Small intestine (tissue), 7 donors: Measurements from ENCODE around the gene GRAMD1B. TPM values are rescaled to one million over a fixed set of nuclear protein-coding genes. Genes with fewer than 3 reads are reported as not detected.
A peak's percentile ranks its signal among the peaks of the same experiment; 100 is the strongest.
"Not testable (repeated sequence)": the region's sequence is repeated elsewhere in the genome, so short reads cannot be mapped to it uniquely, and the experiment has no call there.

Source experiments
- DNase-seq, 2 donors: peaks; one replicate each; pipeline versions ENCODE4 v3.0.0 to v3.0.0-alpha.2; 2013
- FAIRE-seq: peaks from 2 replicates; lab custom pipeline; 2012; peaks lifted over from hg19 to GRCh38; lab: Jason Lieb, UNC
- H3K27ac ChIP-seq, 3 donors: one replicate each; pipeline ENCODE4 v1.5.1; 2013; ENCODE audit warnings: low read length in 2 of 3, mild to moderate bottlenecking in 2 of 3, control low read depth in 1 of 3, inconsistent platforms in 1 of 3, low read depth in 1 of 3, moderate library complexity in 1 of 3
- H3K27me3 ChIP-seq, 3 donors: one replicate each; pipeline ENCODE4 v1.6.1; 2013; ENCODE audit warnings: low read length in 3 of 3, inconsistent platforms in 1 of 3; ENCODE audit not compliant: control insufficient read depth in 3 of 3, insufficient read depth in 3 of 3
- H3K36me3 ChIP-seq, 3 donors: one replicate each; pipeline ENCODE4 v1.6.1; 2013; ENCODE audit warnings: low read length in 3 of 3, inconsistent platforms in 1 of 3, low read depth in 1 of 3, mild to moderate bottlenecking in 1 of 3, moderate library complexity in 1 of 3; ENCODE audit not compliant: control insufficient read depth in 3 of 3, insufficient read depth in 2 of 3
- H3K4me1 ChIP-seq, 3 donors: one replicate each; pipeline ENCODE4 v1.6.1; 2013; ENCODE audit warnings: low read length in 2 of 3, inconsistent platforms in 1 of 3, low read depth in 1 of 3, mild to moderate bottlenecking in 1 of 3, moderate library complexity in 1 of 3; ENCODE audit not compliant: control insufficient read depth in 3 of 3, insufficient read depth in 2 of 3
- H3K4me3 ChIP-seq, 3 donors: one replicate each; pipeline ENCODE4 v1.5.1; 2013; ENCODE audit warnings: low read length in 3 of 3, control low read depth in 1 of 3, inconsistent platforms in 1 of 3, low read depth in 1 of 3, mild to moderate bottlenecking in 1 of 3, moderate library complexity in 1 of 3
- H3K9me3 ChIP-seq, 2 donors: one replicate each; pipeline ENCODE4 v1.6.1; 2013; ENCODE audit warnings: low read depth in 1 of 2, low read length in 1 of 2; ENCODE audit not compliant: control insufficient read depth in 2 of 2, insufficient read depth in 1 of 2
- WGBS, 3 donors: extraction: QIAGEN DNeasy Blood & Tissue Kit; methylation state at CpG; one replicate each; pipeline ENCODE4 v1.1.7; 2013; 5-methylcytosine and 5-hydroxymethylcytosine counted together
- polyA plus RNA-seq, 4 donors: library from polyadenylated mRNA; stranded (reverse) in 3 of 4; unstranded in 1 of 4; fragments of 200-250 nt in 3 of 4; fragments of 120-200 nt in 1 of 4; gene quantifications; one replicate each; pipeline versions ENCODE4 v1.2.1 to v1.2.3, GENCODE V29; 2013
- donor health status: healthy with polysubstance abuse.
- donor health status: control.
- donor health status: control.
- donor health status: Bipolar disorder and iron deficiency.
- donor health status: healthy.

Gene GRAMD1B
- polyA plus RNA-seq, 4 donors, result 37.8 to 75.6 (median 57.7) TPM

GRCh38 chr11:123456448-123456847 lies 26.4 kb downstream of the GRAMD1B start:
- not testable (repeated sequence) for DNase-seq, H3K9me3 ChIP-seq, H3K4me1 ChIP-seq, H3K4me3 ChIP-seq, FAIRE-seq, H3K27me3 ChIP-seq
- H3K27ac ChIP-seq, result peak overlapping the region in 1 of 3 donors; percentile 57
- 72 to 77% (median 77%) methylated on average over 5 of the region's 5 CpGs for WGBS, 3 donors
- H3K36me3 ChIP-seq, result peaks cover 0 to 16% (median 0%) of the 10 kb centered on the region in 3 donors

- H3K36me3 ChIP-seq, result peaks cover 0 to 14% (median 0%) of the 10 kb centered on the region in 3 donors
- H3K27ac ChIP-seq, result peak overlapping the region in 2 of 3 donors; percentile 14
- no peak overlapping the region for H3K4me3 ChIP-seq
- DNase-seq, result peak in 1 of 2 donors; percentile 48
- H3K9me3 ChIP-seq, result no peaks in the 10 kb centered on the region
- H3K4me1 ChIP-seq, result no peaks in the 10 kb centered on the region
- FAIRE-seq, result no peak
- no peaks in the 10 kb centered on the region for H3K27me3 ChIP-seq
- whole genome bisulfite sequencing, 3 donors, result 65 to 75% (median 71%) methylated on average over 8 of the region's 8 CpGs
These were observed 27.2 kb downstream of the GRAMD1B start for GRCh38 chr11:123457187-123457770.

GRCh38 chr11:123458501-123458900 lies 28.4 kb downstream of the GRAMD1B start:
- Histone ChIP-seq H3K4me3 (no peak overlapping the region), H3K36me3 (peaks cover 0 to 12% (median 0%) of the 10 kb centered on the region in 3 donors), H3K9me3 (no peaks in the 10 kb centered on the region), H3K4me1 (no peaks in the 10 kb centered on the region), H3K27me3 (no peaks in the 10 kb centered on the region), H3K27ac (no peak overlapping the region)
- FAIRE-seq, result no peak
- WGBS, 3 donors, result 86 to 94% (median 87%) methylated on average over 2 of the region's 2 CpGs
- DNase-seq, result no peak

- 84 to 90% (median 89%) methylated on average over 7 of the region's 7 CpGs for WGBS, 3 donors
- no peak for FAIRE-seq
These were observed 30.1 kb downstream of the GRAMD1B start for GRCh38 chr11:123460012-123460700.

GRCh38 chr11:123461164-123461563 lies 31.1 kb downstream of the GRAMD1B start:
- H3K9me3 ChIP-seq, result no peaks in the 10 kb centered on the region
- WGBS, 3 donors, result 73 to 83% (median 74%) methylated on average over 4 of the region's 4 CpGs
- no peaks in the 10 kb centered on the region for H3K27me3 ChIP-seq
- H3K36me3 ChIP-seq, result peaks cover 0 to 12% (median 0%) of the 10 kb centered on the region in 3 donors
- no peak for FAIRE-seq
- no peak for DNase-seq
- H3K27ac ChIP-seq, result no peak overlapping the region
- H3K4me3 ChIP-seq, result no peak overlapping the region
- H3K4me1 ChIP-seq, result no peaks in the 10 kb centered on the region

More at GRCh38 chr11:123460012-123460700, 30.1 kb downstream of the GRAMD1B start:
- Histone ChIP-seq H3K9me3 (no peaks in the 10 kb centered on the region), H3K4me1 (no peaks in the 10 kb centered on the region), H3K36me3 (peaks cover 0 to 12% (median 0%) of the 10 kb centered on the region in 3 donors), H3K4me3 (no peak overlapping the region), H3K27ac (no peak overlapping the region), H3K27me3 (no peaks in the 10 kb centered on the region)
- DNase-seq, result no peak

- not testable (repeated sequence) for FAIRE-seq, DNase-seq, H3K27me3 ChIP-seq, H3K9me3 ChIP-seq, H3K36me3 ChIP-seq, H3K4me3 ChIP-seq, H3K27ac ChIP-seq
- peaks cover 0 to 12% (median 3%) of the 10 kb centered on the region in 3 donors for H3K4me1 ChIP-seq
- 85 to 95% (median 89%) methylated on average over 8 of the region's 8 CpGs for WGBS, 3 donors
These were observed 35.6 kb downstream of the GRAMD1B start for GRCh38 chr11:123465667-123466066.

- H3K9me3 ChIP-seq, H3K27ac ChIP-seq, H3K4me3 ChIP-seq, DNase-seq, H3K36me3 ChIP-seq, H3K27me3 ChIP-seq, FAIRE-seq: not testable (repeated sequence)
- peaks cover 0 to 17% (median 3%) of the 10 kb centered on the region in 3 donors for H3K4me1 ChIP-seq
- WGBS, 3 donors, result 89 to 100% (median 90%) methylated on average over 1 of the region's 1 CpG
These were observed 36.1 kb downstream of the GRAMD1B start for GRCh38 chr11:123466172-123466571.

GRCh38 chr11:123469089-123469488 lies 39.0 kb downstream of the GRAMD1B start:
- peaks cover 0 to 20% (median 3%) of the 10 kb centered on the region in 3 donors for H3K4me1 ChIP-seq
- WGBS, 3 donors, result 47 to 67% (median 60%) methylated on average over 7 of the region's 7 CpGs
- no peaks in the 10 kb centered on the region for H3K9me3 ChIP-seq
- peak overlapping the region in 1 of 3 donors; percentile 28 for H3K27ac ChIP-seq
- no peak overlapping the region for H3K4me3 ChIP-seq
- FAIRE-seq (no peak), DNase-seq (peak; percentile 29 to 71)
- H3K27me3 ChIP-seq, result no peaks in the 10 kb centered on the region
- H3K36me3 ChIP-seq, result no peaks in the 10 kb centered on the region
